Sigmoid colon (tissue), 7 donors: Measurements from ENCODE around the gene HOPX. TPM values are rescaled to one million over a fixed set of nuclear protein-coding genes. Genes with fewer than 3 reads are reported as not detected.
A peak's percentile ranks its signal among the peaks of the same experiment; 100 is the strongest.
"Not testable (repeated sequence)": the region's sequence is repeated elsewhere in the genome, so short reads cannot be mapped to it uniquely, and the experiment has no call there.

Experiments
- DNase-seq: peaks from one replicate; pipeline ENCODE4 v3.0.0-alpha.2; 2019
- H3K27ac ChIP-seq, 4 donors: fragments of 200-600 bp; sonication (generic); one replicate each; pipeline ENCODE4 v1.5.1; 2016 to 2019; ENCODE audit warnings: mild to moderate bottlenecking in 1 of 4
- H3K27me3 ChIP-seq, 3 donors: fragments of 200-600 bp; sonication (generic); one replicate each; pipeline ENCODE4 v1.5.1; 2019; ENCODE audit warnings: mild to moderate bottlenecking in 1 of 3
- H3K36me3 ChIP-seq, 4 donors: fragments of 200-600 bp; sonication (generic); one replicate each; pipeline ENCODE4 v1.5.1; 2016 to 2019
- H3K4me1 ChIP-seq, 4 donors: fragments of 200-600 bp; sonication (generic); one replicate each; pipeline ENCODE4 v1.5.1; 2017 to 2019
- H3K4me3 ChIP-seq, 4 donors: fragments of 200-600 bp; sonication (generic); one replicate each; pipeline ENCODE4 v1.5.1; 2017 to 2019; ENCODE audit warnings: mild to moderate bottlenecking in 2 of 4, moderate library complexity in 1 of 4
- H3K9me3 ChIP-seq, 4 donors: fragments of 200-600 bp in 3 of 4; sonication (generic) in 3 of 4; one replicate each; pipeline versions ENCODE4 v1.5.1 to v1.6.1; 2013 to 2019
- EP300 ChIP-seq, 4 donors: sonication (generic); formaldehyde crosslinking; IDR thresholded peaks; one replicate each; pipeline ENCODE4 v1.6.1; 2017; ENCODE audit warnings: antibody characterized with exemption in 4 of 4
- POLR2A ChIP-seq, 2 donors: fragments of 450-650 bp; IDR thresholded peaks; one replicate each; pipeline ENCODE4 v1.6.1; 2016; ENCODE audit warnings: antibody characterized with exemption in 2 of 2, mild to moderate bottlenecking in 2 of 2, moderate library complexity in 2 of 2
- POLR2AphosphoS5 ChIP-seq, 4 donors: sonication (generic); formaldehyde crosslinking; IDR thresholded peaks; one replicate each; pipeline ENCODE4 v1.6.1; 2017; ENCODE audit warnings: antibody characterized with exemption in 4 of 4
- WGBS, 2 donors: extraction: QIAGEN DNeasy Blood & Tissue Kit; methylation state at CpG; one replicate each; pipeline ENCODE4 v1.1.7; 2013; 5-methylcytosine and 5-hydroxymethylcytosine counted together
- intact Hi-C: fragments of 100-400 bp; cut with DNase I; formaldehyde crosslinking; loops from one replicate; pipeline ENCODE4 v1.15.1; 2023
- polyA plus RNA-seq, 3 donors: library from polyadenylated mRNA; stranded (reverse); fragments of 200-250 nt; gene quantifications; one replicate each; pipeline ENCODE4 v1.2.3, GENCODE V29; 2013
- total RNA-seq, 4 donors: library from RNA; depleted of rRNA; stranded (reverse); fragments of >200 nt; gene quantifications; one replicate each; pipeline ENCODE4 v1.1.0, GENCODE V29; 2016
- TF ChIP-seq, protein P1 (sequence below), 4 experiments: fragments of 450-650 bp in 3 of 4; fragments of 200-600 bp in 1 of 4; IDR thresholded peaks; one replicate each; pipeline ENCODE4 v1.5.1; 2016 to 2019; ENCODE audit warnings: antibody characterized with exemption in 4 of 4, mild to moderate bottlenecking in 3 of 4, moderate library complexity in 2 of 4
- donor health status: healthy with polysubstance abuse.
- donor health status: Bipolar disorder and iron deficiency.
- donor health status: healthy.

Gene HOPX
- total and polyA plus RNA-seq, 7 donors = 2.5 to 57.9 (median 24.7) TPM

DNA sequence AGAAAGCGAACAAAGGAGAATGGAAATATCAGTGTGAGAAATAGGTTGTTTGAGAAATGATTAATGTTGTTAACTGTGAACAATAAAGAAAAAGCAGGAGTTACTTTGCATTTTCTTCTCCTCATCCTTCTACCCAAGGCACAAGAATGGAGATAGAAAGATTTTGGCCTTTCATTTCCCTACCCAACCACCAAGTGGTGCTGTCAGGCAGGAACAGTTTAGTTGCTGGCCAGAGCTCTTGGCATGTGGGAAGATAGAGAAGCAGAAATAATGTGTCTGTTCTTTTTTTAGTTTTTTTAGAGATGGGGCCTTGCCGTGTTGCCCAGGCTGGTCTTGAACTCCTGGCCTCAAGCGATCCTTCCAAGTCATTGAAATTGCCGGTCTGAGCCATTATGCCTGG lies 12.8 kb downstream of the HOPX start:
- Histone ChIP-seq H3K4me3 (no peak overlapping the region), H3K27me3 (no peaks in the 10 kb centered on the region), H3K27ac (no peak overlapping the region), H3K9me3 (no peaks in the 10 kb centered on the region), H3K36me3 (peaks cover 0 to 32% (median 2%) of the 10 kb centered on the region in 4 donors), H3K4me1 (no peaks in the 10 kb centered on the region)
- 95 to 96% methylated on average over 4 of the region's 4 CpGs for WGBS, 2 donors
- DNase-seq = no peak
- TF ChIP-seq, protein P1, sequence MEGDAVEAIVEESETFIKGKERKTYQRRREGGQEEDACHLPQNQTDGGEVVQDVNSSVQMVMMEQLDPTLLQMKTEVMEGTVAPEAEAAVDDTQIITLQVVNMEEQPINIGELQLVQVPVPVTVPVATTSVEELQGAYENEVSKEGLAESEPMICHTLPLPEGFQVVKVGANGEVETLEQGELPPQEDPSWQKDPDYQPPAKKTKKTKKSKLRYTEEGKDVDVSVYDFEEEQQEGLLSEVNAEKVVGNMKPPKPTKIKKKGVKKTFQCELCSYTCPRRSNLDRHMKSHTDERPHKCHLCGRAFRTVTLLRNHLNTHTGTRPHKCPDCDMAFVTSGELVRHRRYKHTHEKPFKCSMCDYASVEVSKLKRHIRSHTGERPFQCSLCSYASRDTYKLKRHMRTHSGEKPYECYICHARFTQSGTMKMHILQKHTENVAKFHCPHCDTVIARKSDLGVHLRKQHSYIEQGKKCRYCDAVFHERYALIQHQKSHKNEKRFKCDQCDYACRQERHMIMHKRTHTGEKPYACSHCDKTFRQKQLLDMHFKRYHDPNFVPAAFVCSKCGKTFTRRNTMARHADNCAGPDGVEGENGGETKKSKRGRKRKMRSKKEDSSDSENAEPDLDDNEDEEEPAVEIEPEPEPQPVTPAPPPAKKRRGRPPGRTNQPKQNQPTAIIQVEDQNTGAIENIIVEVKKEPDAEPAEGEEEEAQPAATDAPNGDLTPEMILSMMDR (IDR thresholded peaks at IDR 0.05) = peak in 2 of 4 experiments; percentile 19 to 23
- no peak for TF ChIP-seq POLR2AphosphoS5 (IDR thresholded peaks at IDR 0.05)
- intact Hi-C loops = no loop called here

DNA sequence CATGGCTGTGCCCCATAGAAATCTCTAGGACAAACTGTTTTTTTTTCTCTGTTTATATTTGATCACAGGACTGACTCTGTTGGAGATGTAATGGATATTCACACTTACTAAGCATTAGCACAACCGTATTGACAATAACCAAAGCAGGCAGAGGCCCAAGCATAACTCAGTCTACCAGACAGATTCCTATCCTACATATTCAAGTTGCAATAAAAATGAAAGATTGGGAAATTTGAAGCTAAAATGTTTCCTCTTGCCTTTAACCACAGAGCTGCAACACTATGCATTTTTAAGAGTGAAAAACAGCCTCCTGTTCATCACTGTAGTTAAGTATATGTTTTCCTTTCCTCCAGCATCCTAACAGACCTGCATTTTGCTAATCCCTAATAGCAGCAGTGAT lies 13.7 kb downstream of the HOPX start:
- H3K4me3 ChIP-seq, intact Hi-C loops, H3K27me3 ChIP-seq, H3K9me3 ChIP-seq, H3K27ac ChIP-seq, H3K4me1 ChIP-seq, DNase-seq: not testable (repeated sequence)
- peaks cover 0 to 39% (median 2%) of the 10 kb centered on the region in 4 donors for H3K36me3 ChIP-seq
- 73 to 79% methylated on average over 1 of the region's 1 CpG for WGBS, 2 donors

DNA sequence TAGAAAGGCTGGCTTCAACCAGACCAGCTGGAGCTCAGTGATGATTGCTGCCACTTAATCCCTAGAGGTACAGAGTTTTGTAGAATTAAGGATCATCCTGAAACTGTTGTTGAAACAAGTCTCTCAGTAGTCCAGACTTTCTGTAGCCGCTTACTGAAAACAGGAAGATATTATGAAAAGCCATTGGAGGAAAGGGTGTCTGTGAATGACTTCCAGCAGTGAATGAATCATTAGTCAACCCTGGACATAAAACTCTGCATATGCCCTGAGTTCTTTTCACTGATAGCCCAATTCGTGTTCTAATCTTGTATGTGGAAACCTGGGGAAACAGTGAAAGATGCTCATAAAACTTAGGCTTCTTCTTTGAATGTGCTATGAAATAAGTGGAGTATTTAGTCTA lies 14.8 kb downstream of the HOPX start:
- no peak for DNase-seq
- Histone ChIP-seq H3K4me3 (no peak overlapping the region), H3K36me3 (peaks cover 0 to 40% (median 2%) of the 10 kb centered on the region in 4 donors), H3K27ac (no peak overlapping the region), H3K9me3 (no peaks in the 10 kb centered on the region), H3K4me1 (peaks cover 0 to 2% (median 0%) of the 10 kb centered on the region in 4 donors), H3K27me3 (no peaks in the 10 kb centered on the region)
- intact Hi-C loops = no loop called here
- 54 to 59% methylated on average over 2 of the region's 2 CpGs for WGBS, 2 donors
- TF ChIP-seq, protein P1 (IDR thresholded peaks at IDR 0.05) = no peak
- TF ChIP-seq POLR2A (IDR thresholded peaks at IDR 0.05) = no peak

DNA sequence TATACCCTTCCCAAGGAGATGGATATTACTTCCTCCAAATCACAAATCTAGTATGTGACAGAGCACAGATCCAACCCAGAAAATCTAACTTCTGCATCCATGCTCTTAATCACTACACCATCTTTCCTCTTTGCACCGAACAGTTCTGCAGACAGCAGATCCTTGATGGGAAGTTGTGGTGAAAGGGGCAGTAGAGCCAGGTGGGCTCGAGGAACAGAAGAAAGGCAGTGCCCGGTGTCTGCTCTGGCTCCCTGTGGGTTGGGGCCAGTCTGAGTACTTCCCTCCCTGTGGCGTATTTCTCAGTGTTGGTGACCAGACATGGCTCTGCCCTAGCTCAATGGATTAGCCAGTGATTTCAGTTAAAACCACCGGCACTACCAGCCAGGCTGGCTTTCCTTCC lies 15.3 kb downstream of the HOPX start:
- no peak overlapping the region for H3K27ac ChIP-seq
- intact Hi-C loops = no loop called here
- no peak for DNase-seq
- no peaks in the 10 kb centered on the region for H3K9me3 ChIP-seq
- whole genome bisulfite sequencing, 2 donors = 53 to 81% methylated on average over 5 of the region's 5 CpGs
- no peak for TF ChIP-seq POLR2AphosphoS5 (IDR thresholded peaks at IDR 0.05)
- TF ChIP-seq, protein P1 (IDR thresholded peaks at IDR 0.05) = no peak
- TF ChIP-seq EP300 (IDR thresholded peaks at IDR 0.05) = no peak
- no peak for TF ChIP-seq POLR2A (IDR thresholded peaks at IDR 0.05)
- peaks cover 0 to 40% (median 2%) of the 10 kb centered on the region in 4 donors for H3K36me3 ChIP-seq
- peaks cover 0 to 6% (median 0%) of the 10 kb centered on the region in 4 donors for H3K4me1 ChIP-seq
- H3K4me3 ChIP-seq = no peak overlapping the region
- H3K27me3 ChIP-seq = no peaks in the 10 kb centered on the region

DNA sequence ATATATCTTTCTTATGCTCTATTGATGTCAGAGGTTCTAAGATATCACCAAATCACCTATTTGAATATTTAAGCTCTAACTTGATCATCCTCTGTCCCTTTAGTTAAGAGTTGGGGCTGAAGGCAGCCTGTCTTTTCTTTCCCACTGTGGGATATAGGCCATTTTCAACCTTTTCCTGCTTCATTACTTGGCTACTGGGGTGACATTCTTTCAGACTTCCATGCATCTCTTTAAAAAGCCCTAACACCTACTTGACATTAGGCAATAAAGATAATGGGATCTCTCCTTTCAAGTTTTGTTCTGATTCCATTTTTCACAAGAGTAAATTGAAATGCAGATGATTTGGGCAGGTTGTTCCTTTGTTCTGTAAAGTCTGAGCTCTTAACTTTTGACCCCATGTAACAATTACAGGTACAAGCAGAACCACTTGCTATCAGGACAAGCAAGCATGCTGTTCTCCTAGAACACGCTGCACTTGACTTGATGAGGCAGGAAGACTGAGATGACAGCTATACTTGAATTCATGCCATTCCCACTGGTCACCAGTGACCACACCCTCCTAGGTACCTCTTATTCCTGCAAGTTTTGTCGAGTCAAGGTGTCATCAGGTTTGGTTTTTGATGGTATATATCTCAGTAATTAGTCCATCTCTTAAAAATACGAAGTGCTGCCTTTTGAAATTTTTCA lies 18.2 kb downstream of the HOPX start:
- no peaks in the 10 kb centered on the region for H3K27me3 ChIP-seq
- H3K4me3 ChIP-seq = no peak overlapping the region
- no peak for DNase-seq
- H3K36me3 ChIP-seq = peaks cover 0 to 34% (median 0%) of the 10 kb centered on the region in 4 donors
- peaks cover 0 to 24% (median 18%) of the 10 kb centered on the region in 4 donors for H3K4me1 ChIP-seq
- TF ChIP-seq EP300 (IDR thresholded peaks at IDR 0.05) (no peak), POLR2A (IDR thresholded peaks at IDR 0.05) (no peak)
- TF ChIP-seq, protein P1 (IDR thresholded peaks at IDR 0.05) = no peak
- no peak overlapping the region for H3K27ac ChIP-seq
- WGBS, 2 donors = 84 to 86% methylated on average over 3 of the region's 3 CpGs
- intact Hi-C loops = no loop called here
- H3K9me3 ChIP-seq = no peaks in the 10 kb centered on the region
